Measurements from ENCODE around the gene CD40.

Gene CD40

DNA sequence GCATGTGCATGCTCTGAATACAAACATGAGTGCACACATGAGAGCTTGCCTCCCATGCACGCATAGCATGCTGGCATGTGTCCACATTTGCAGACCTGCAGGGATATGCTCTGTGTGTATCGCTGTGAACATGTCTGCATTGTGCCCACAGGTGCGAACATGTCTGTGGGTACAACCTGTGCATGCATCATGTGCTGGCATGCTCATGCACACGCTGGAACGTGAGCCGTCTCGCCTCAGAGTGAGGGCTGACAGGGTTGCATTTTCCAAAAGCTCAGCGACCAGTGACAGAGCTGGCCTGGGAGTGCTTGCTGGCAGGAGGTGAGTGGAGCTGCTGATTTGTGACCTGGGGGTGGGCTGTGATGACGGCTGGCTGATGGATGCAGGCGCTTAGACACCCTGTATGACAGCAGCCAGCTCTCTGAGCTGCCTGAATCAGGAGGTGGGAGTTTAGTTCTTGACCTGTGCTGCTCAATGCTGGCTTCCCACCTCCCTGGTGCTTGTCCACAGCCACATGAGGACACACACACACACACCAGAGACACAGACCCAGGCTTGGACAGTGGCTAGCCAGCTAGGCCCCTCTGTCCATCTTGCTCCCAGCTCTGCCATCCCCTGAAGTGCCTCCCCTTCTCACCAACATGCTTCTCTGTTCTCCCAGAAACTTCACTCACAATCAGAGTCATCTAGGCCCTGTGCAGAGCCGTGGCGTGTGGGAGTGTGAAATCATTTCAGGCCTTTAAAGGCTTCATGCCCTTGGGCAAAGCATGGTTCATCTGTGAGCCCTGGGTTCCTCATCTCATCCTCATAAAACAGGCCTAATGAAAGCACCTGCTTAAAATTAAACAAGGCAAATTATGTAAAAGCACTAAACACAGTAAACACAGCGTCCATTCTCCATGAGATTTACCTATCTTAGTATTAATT, 51.4 kb downstream of the CD40 start:
- no peak overlapping the region for H3K4me3 ChIP-seq (ENCODE audit: low read depth, low read length)
- DNase-seq (ENCODE audit: low read depth), result no peak
- TF ChIP-seq, protein P1, sequence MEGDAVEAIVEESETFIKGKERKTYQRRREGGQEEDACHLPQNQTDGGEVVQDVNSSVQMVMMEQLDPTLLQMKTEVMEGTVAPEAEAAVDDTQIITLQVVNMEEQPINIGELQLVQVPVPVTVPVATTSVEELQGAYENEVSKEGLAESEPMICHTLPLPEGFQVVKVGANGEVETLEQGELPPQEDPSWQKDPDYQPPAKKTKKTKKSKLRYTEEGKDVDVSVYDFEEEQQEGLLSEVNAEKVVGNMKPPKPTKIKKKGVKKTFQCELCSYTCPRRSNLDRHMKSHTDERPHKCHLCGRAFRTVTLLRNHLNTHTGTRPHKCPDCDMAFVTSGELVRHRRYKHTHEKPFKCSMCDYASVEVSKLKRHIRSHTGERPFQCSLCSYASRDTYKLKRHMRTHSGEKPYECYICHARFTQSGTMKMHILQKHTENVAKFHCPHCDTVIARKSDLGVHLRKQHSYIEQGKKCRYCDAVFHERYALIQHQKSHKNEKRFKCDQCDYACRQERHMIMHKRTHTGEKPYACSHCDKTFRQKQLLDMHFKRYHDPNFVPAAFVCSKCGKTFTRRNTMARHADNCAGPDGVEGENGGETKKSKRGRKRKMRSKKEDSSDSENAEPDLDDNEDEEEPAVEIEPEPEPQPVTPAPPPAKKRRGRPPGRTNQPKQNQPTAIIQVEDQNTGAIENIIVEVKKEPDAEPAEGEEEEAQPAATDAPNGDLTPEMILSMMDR (IDR thresholded peaks at IDR 0.05; ENCODE audit: insufficient read depth, low read depth, low read length, missing control alignments), result no peak

DNA sequence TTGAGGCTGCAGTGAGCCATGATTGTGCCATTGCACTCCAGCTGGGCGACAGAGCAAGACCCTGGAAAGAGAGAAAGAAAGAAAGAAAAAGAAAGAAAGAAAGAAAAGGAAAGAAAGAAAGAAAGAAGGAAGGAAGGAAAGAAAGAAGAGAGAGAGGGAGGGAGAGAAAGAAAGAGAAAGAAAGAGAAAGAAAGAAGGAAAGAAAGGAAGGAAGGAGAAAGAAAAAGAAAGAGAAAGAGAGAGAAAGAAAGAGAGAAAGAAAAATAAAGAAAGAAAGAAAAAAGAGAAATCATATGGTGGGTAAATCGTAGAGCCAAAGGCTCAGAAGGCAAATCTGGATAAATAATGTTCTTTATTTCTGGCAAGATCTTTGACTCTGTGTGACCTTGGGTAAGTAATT, 53.4 kb downstream of the CD40 start:
- DNase-seq (ENCODE audit: low read depth), result no peak
- H3K4me3 ChIP-seq (ENCODE audit: low read depth, low read length), result no peak overlapping the region
- TF ChIP-seq, protein P1 (IDR thresholded peaks at IDR 0.05; ENCODE audit: insufficient read depth, low read depth, low read length, missing control alignments), result no peak

DNA sequence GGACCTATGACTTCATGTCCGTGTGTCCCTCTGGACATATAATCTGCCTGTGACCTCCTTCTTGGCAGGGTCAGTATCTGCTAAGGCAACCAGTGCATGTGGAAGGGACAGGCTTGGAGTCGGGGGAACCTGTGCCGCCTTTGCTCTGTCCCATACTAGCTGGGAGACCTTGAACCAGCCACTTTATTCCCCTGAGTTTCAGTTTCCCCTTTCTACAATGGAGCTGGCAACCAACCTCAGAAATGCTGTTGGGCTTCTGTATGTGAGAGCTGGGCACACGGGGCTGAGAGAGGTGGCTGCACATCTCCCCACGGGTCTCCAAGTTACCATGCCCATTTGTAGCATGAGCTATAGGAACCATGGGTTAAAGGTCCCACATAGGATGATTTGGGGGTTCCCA, 53.8 kb downstream of the CD40 start:
- no peak for DNase-seq (ENCODE audit: low read depth)
- H3K4me3 ChIP-seq (ENCODE audit: low read depth, low read length), result no peak overlapping the region
- TF ChIP-seq, protein P1 (IDR thresholded peaks at IDR 0.05; ENCODE audit: insufficient read depth, low read depth, low read length, missing control alignments), result no peak

DNA sequence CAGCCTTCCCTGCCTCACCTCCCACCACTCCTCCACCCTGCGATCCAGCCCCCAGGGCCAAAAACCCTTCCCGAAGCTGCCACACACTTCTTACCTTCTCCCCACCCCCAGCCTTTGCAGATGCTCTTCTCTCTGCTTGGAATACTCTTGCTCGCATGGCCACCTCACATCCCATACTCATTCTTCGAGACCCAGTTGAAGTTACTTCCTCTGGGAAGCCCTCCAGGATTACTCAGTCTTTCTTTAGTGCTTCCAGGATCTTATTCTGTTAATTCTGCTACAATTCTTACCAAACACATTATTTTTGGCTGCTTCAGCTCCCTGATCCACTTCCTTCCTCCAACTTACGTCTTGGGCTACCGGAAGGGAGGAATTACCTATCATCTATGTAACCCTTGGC, 54.3 kb downstream of the CD40 start:
- TF ChIP-seq, protein P1 (IDR thresholded peaks at IDR 0.05; ENCODE audit: insufficient read depth, low read depth, low read length, missing control alignments), result no peak
- no peak for DNase-seq (ENCODE audit: low read depth)
- H3K4me3 ChIP-seq (ENCODE audit: low read depth, low read length), result no peak overlapping the region

DNA sequence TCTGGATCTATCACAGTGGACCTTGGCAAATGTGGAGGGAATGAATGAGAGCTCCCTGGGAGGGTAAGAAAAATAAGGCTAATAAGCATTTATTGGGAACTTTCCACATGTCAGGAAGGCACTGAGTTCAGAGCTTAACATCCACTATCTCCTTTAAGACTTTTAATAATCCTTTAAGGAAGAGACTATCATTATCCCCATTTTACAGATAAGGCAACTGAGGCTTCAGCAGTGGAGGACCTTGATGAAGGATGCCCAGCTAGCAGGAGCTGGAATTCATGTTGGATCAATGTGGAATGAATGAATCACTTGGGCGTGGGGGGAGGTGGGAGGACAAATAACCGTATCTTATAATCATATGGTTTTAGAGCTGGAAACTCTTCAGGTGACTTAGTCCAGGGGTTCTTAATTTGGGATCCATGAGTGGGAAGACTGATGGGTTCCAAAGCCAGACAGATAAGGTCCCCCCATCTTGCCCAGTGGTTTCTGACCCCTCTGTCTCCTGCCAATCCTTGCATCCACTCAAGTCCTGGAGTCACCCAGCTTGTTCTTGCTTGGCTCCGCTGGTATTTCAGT, 54.9 kb downstream of the CD40 start:
- no peak overlapping the region for H3K4me3 ChIP-seq (ENCODE audit: low read depth, low read length)
- TF ChIP-seq, protein P1 (IDR thresholded peaks at IDR 0.05; ENCODE audit: insufficient read depth, low read depth, low read length, missing control alignments), result no peak
- no peak for DNase-seq (ENCODE audit: low read depth)

DNA sequence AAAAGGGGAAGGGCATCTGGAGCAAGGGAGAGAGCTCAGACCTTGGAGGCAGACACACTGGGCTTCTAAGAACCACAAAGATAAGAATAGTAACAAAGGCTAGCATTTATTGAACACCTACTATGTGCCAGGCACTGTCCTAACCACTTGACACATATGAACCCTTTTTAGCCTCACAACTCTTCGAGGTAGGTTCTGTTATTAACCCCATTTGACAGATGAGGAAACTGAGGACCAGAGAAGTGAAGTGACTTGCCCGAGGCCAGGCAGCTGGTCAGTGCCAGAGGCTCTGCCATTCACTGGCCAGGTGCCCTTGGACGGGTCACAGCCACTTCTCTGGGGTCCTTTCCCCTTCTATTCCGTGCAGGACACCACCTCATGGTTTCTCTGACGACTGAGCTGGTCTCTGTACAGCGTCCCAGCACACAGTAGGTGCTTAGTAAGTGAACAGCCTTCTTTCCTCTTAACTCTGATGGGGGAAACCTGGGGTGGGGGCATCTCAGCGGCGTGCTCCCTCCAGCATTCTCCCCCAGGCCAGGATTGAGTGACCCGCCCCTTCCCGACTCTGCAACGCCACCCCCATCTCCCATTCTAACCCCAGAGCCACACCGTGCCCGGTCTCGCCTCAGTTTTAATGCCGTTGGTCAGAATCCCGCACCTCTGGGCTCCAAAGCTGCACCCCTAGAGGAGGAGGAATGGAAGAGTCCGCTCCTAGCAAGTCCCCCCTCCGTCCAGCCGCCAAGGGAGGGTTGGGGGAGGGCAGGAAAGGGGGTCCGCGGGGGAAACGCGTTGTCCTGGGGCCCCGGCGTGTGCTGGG, 55.7 kb downstream of the CD40 start:
- H3K4me3 ChIP-seq (ENCODE audit: low read depth, low read length), result no peak overlapping the region
- DNase-seq (ENCODE audit: low read depth), result no peak

More for the DNA sequence above, 55.7 kb downstream of the CD40 start:
- TF ChIP-seq, protein P1 (IDR thresholded peaks at IDR 0.05; ENCODE audit: insufficient read depth, low read depth, low read length, missing control alignments), result no peak

All from GM12865 (cell line).